Dermis microvascular lymphatic vessel endothelial cell (primary cell): ENCODE results near the gene PARP16. TPM values are rescaled to one million over a fixed set of nuclear protein-coding genes. Genes with fewer than 3 reads are reported as not detected.

ENCODE experiments used
- DNase-seq, 2 donors: peaks; one replicate each; pipeline versions ENCODE4 v3.0.0 to v3.0.0-alpha.2; 2010; ENCODE audit warnings: low read depth in 2 of 2
- total RNA-seq: library from RNA; depleted of rRNA; stranded (reverse); fragments of >200 nt; gene quantifications from 2 replicates; pipeline ENCODE4 v1.2.1, GENCODE V29; 2014

Gene PARP16, protein sequence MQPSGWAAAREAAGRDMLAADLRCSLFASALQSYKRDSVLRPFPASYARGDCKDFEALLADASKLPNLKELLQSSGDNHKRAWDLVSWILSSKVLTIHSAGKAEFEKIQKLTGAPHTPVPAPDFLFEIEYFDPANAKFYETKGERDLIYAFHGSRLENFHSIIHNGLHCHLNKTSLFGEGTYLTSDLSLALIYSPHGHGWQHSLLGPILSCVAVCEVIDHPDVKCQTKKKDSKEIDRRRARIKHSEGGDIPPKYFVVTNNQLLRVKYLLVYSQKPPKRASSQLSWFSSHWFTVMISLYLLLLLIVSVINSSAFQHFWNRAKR
- total RNA-seq: 1.8 and 3.0 TPM in 2 replicates

DNA sequence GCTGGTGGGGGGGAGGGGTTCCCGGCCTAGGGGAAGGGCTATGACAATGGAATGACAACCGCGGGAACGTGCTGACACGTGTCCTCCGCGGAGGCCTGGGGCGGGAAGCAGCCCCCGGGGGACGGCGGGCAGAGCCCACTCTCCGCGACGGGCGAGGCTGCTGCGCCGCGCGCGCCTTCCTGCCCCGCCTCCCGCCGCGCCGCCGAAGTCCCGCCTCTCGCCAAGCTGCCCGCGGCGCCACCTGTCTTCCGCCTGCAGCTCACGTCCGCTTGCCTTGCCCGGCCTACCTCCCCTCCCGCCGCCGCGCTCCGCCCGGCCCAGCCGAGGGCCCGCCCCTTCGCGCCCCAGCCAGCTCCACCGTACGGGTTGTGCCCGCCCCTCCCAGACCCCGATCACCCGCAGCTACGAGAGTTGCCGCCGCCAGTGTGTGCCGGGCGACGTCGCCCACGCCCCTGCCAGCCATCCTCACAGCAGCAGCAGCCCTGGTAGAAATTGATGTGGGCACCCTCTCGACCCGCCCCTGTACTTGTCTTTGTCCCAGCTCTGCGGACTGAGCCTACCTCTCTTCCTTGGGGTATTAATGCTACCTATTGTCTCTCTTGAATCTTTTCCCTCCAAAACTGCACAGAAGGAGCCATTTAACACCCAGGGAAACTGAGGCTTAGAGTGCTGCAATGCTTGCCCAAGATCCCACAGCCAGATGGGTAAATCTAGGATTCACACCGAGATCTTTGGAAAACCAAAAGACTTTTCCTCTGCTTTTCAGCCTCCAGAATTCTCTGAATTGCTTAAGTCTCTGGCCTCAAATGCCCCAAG is at the start of gene PARP16:
Gene PARP16 (minus strand): TSS at position 180 of the 816 bp plus-strand sequence. CDS start 457 bp downstream, outside the sequence.
- peak; percentile 70 to 91 for DNase-seq

DNA sequence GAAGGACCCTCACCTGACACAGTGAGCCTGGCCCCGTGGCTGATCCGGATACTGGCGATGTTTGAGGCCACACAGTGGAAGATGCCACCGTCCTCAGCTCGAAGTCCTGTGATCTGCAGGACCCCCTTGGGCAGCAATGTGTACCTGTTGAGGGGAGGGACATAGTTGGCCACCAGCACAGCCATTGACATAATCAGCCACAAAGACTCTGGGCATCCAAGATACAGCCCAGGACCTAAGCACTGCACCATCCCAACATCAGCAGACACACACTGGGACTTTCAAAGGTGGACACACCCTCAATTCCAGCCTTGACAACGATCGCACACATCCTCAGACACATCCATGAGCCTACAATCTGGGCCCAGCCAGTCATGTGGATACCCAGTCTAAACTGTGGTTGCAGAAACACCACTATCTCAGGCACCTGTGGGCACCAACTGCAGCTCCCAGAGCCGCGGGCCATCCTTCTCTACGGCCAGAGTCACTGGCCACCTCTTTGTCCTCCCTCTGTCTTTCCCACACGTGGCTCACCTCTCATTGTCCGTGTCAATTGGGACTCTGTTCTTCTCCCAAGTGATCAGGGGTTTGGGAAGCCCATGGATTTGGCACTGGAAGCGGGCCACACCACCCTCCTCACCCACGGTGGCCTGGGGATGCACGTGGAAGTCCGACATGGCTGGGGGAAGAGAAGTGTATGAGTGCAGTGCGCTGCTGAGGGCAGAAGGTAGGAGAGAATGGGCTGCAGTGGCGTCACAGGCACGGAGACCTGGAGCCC is 48.8 kb upstream of the PARP16 start:
- no peak for DNase-seq

DNA sequence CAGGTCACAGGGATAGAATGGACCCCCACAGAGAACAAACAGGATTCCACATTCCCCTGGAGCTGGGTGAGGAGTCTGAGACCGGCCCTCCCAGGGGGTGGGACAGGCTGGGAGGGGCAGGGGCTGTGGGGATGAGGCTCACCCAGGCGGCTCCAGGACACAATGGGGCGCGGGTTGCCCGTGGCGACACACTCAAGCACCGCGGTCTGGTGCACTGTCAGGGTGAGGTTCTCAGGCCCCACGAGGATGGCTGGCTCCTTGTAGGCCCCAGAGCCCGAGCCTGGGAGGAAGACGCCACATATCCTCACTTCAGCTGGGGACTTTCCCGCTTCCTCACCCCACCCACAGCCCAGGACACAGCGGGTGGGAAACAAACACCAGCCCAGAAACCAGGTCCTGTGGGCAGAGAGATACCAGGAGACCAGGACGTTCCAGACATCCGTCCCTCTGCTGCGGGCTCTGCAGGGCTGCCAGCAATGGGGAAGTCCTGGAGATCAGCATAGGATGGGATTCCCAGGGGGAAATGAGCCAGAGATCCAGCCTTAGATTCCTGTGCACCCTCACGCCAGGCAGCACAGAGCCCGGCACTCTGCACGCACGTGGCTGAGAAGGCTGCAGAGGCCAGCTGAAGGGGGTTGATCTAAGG is 48.0 kb upstream of the PARP16 start:
- DNase-seq: no peak

DNA sequence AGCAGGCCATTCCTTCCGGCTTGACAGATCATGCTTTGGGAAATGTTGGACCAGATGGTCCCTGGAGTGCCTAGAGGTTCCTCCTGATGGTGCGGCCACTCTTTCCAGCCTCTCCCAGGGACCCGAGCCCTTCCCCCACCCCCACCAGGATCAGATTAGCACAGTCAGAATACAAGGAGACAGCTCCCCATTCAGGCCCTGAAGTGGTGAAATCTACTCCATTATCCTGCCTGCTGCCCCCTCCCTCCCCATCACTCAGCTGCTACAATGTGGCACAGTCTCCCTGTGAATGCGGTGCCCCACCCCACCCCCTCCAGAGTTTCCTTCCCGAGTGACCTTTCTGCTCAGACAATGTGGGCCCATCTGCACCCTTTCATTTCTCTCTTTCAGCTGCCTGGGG is 47.2 kb upstream of the PARP16 start:
- DNase-seq: no peak

DNA sequence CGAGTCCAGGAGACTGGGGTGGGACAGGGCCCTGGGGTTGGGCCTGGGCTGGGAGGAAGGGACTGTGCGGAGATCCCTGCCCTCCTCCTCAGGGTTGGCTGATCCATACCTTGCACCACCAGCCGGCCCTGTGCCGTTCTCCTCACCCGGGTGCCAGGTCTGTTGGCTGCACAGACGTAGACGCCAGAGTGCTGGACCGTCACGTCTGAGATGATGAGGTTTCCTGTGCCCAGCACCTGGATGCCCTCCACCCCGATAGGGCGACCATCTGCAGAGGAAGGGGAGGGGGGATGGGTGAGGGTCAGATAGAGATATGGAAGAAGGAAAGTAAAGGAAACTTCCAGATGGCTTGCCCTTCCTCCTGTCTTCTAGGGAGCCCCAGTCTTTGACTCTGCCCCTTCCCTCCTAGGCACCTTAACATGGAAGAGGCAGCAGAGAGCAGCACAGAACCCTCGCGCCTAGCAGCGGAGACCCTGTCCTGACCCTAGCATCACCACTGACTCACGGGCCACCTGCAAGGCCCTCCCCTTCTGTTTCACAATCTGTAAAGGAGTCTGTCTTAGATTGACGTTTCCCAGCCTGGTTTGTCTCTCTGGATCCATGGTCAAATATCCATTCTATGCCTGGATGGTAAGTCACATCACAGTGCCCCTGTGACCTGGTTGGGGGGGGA is 46.6 kb upstream of the PARP16 start:
- DNase-seq: no peak

DNA sequence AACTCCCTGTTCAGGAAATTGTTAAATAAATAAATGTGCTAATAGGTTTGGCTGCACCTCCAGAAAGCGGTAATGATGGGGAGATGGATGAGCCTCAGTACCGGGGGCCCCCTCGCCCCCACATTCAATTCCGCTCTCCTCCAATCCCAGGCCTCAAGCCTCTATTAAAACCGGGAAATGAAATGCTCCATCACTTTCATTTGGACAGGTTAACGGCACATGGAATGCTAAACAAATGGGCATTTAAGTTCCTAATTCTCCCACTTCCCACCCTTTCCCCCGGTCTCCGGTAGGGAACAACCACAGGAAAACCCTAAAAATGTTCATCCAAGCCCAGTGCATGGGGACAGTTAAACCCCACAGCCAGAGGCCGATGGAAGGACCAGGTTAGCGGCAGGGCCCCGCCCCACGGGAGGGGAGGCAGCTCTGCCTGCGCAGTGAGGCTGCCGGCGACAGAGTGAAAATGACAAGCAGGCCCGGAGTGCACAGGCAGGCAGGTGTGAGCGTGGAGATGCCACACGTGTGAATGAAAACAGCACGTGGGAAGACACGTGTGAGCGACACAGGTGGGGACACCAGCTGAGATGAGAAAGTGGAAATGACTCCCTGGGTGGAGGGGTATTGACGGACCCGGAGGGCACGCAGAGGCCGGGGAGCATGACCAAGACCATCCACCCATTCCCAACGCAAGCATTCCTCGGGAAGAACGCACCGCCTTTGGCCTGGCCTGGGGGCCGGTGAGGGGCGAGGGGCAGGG is 45.9 kb upstream of the PARP16 start:
- no peak for DNase-seq

DNA sequence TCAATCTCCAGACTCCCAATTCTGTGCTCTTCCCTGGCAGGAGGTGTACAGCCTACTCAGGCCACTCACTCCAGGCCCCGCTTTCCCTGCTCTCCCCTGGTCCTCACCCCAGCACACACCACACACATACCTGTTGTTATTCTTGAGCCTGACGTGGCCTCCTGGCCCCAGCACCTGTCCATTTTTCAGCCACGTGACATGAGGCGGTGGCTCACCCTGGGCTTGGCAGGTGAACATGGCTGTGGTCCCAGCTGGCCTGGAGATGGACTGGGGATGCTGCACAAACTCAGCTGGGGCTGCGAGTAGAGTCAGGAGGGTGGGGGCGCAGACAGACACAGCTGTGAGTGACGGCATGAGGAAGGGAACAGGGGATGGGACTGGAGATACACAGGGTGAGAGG is 45.1 kb upstream of the PARP16 start:
- no peak for DNase-seq

DNA sequence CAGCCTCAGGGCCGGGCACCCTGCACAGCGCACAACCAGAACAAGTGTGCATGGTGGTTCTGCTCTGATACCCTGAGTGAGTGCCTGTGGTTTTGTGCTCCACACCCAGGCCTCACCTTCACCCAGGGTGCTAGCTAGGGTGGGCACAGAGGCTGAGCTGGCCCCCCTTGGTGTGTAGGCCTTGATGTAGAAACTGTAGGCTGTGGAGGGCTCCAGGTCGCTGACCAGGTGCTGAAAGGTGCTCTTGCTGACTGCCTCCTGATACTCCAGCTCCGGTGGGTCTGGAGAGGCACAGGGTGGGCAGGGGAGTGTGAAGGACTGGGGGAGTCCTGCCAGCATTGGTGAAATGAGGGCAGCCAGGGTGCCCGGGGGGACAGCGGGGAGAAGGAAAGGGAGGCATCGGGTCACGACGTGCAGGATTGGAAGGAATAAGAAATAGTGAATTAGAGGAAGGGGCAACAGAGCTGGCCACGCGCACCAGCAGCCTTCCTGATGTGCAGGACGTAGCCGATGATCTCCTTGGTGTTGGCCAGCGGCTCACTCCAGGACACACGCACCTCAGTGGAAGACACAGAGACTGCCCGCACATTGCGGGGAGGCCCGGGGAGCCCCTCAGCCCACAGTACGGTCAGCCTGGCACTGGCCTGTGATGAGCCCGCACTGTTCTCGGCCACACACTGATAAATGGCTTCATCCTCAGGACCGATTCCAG is 44.4 kb upstream of the PARP16 start:
- no peak for DNase-seq

DNA sequence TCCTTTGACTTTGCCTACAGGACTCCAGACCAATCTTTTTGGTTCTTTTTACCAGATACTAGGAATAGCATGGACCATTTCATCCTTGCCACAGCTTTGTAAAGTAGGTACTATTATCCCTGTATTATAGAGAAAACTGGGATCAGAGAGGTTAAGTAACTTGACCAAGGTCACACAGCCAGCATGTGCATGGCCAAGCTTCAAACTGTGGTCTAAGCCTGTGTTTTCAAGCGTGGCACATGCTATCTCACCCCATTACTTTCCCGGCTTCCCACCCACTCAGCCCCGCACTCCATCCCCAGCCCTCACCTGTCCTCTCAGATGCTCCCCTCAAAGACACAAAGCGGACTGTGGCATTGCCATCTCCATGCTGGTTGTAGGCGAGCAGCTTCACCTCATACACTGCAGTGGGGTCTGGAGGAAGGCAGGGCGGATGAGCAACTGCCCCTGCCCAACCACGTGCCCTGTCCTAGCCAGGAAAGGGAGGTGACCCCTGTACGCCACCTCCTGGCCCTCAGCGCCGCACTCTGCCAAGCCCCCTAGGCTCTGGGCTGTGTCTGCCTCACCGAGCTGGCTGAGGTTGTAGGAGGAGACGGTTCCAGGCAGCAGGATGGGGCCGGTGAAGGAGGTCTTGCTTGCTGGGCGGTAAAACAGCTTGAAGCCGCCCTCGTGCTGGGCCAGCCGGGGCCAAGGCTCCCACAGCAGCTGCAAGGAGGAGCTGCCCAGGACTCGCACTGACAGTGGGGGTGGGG is 43.5 kb upstream of the PARP16 start:
- DNase-seq: no peak

DNA sequence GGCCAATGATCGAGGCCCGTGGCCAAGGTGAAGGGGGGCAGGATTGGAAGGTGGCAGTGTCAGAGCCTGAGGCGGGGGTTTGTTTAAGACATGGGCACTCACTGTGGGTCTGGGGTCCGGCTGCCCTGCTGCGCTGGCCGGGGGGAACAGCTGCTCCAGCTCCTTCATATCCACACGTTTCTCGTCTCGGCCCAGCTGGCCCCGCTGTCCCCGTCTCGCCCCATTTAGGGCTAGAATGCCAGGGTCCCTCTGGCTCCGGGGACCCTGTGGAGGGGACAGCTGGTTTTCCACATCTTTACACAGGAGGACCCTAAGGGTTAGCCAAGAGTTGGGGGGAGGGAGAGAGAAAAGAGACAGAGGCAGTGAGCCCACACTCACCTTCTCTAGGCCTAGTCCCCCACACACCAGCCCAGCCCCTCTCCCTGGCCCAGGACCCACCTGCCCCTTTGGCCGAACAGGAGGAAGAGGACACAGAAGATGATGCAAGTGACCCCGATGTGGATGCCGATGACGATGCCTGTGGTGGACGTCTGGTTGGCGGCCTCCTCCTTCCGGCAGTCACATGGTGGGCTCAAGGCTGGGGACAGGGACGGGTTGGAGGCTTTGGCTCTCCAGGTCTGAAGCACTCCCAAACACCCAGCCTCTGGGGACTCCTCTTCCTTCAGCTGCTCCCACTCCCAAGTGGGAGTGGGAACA is 42.8 kb upstream of the PARP16 start:
- DNase-seq: no peak

DNA sequence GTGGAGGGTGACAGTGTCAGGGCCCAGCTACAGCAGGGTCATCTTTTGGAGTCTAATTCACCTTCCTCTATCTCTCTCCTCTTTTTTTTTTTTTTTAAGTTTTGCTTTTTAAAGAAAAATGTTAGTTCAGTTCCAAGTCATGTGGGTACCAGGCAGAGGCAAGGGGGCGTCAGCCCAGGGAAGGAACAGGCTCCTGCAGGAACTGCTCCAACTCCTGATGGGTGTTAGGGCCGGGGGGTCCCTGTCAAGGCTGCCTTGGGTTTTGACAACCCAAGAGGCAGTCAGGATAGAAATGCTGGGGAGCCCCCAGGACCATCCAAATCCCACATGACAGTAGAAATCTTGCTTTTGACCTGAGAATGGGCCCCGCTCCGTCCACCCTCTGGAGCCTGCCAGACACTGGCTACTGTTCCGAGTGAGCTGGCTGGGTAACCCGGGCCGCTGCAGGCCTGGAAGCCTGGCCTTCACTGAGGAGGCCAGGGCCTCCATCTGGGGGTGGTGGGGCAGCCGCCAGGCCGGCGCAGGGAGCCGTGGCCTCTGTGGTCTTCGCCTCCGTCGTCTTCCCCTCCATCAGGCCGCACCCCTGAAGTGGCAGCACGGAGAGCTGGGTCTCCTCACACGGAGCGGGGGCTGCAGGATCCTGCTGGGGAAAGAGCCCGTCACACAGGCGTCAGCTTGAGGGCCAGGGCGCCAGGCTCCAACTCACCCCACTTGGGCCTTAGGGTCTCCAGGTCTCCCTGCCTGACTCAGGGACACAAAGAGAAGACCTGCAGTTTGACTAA is 42.0 kb upstream of the PARP16 start:
- DNase-seq: no peak

DNA sequence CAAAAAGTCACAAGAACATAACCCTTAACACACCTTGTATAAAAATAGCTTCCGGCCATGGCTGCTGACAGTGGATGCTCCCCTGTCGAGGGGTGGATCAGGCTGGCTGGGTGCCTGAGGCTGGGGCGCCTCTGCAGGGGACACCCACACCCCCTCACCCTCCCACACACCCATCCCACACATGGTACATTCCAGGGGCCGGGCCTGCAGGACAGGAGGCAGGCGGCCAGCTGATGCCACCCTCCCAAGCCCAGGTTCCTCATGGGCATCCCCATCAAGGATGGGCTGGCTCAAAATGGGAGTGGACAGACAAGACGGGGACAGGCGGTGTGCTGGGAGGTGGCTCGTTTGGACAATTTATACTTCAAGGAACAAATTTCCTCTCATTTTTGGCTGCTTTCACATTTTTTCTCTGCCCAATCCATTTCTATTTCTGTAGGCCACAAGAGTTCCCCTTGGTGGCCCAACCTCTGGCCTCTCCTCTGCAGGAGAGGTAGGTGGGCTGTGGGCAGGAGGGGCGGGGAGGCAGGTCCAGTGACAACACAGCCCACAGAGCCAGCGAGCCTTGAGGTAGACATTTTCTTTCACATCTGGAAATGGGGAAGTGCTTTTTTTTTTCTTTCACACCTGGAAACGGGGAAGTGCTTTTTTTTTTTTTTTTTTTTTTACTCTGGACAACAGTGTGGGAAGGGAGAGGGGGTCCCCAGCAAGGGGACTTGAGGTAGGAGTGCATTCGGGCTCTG is 41.1 kb upstream of the PARP16 start:
- DNase-seq: no peak

DNA sequence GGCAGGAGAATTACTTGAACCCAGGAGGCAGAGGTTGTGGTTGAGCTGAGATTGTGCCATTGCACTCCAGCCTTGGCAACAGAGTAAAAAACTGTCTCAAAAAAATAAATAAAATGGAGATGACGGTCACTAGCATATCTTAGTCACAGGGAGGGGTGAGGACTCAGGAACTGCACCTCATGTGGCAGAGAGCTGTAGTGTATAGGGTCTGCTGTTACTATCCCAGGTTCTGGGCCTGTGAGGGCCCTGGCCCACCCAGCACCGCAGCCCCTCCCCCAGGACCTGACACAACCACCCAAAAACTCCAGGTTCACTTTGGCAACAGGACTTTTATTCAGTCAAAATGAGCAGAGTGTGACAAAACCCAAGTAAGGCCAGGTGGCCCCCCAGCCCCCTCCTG is 40.1 kb upstream of the PARP16 start:
- DNase-seq: no peak

DNA sequence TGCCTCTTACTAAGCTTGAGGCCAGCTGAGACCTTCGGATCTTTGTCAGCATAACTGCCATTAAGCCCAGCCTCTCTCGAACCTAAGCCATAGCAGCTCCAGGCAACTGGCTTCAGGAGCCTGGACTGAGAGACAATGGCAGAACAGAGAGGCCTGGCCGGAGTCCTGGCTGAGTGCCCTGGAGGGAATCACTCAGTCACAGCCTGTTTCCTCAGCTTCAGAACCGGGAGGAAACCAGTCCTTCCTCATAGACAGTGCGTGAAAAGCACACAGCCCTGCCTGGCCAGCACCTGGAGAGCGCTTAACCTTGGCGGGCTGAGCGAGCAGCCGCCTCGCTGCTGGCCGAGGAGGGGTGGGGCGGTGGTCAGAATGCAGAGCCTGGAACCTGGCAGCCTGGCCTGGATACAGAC is 39.4 kb upstream of the PARP16 start:
- DNase-seq: peak; percentile 68 to 94

DNA sequence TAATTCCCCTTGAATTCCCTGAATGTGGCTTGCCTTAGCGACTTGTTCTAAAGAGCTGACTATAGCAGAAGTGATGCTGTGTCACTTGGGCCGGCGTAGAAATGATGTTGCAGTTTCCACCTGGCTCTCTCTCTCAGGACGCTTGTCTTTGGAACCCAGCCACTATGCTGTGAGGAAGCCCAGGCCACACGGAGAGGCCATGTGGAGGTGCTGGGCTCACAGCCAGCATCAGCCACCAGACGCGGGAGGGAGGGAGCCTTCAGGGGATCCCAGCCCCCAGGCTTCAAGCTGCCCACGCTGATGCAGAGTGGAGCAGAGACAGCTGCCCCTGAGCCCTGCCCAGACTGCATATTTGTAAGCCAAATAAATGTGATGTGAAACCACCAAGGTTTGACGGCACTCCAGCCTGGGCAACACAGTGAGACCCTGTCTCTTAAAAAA is 36.4 kb upstream of the PARP16 start:
- DNase-seq: peak; percentile 30 to 77

DNA sequence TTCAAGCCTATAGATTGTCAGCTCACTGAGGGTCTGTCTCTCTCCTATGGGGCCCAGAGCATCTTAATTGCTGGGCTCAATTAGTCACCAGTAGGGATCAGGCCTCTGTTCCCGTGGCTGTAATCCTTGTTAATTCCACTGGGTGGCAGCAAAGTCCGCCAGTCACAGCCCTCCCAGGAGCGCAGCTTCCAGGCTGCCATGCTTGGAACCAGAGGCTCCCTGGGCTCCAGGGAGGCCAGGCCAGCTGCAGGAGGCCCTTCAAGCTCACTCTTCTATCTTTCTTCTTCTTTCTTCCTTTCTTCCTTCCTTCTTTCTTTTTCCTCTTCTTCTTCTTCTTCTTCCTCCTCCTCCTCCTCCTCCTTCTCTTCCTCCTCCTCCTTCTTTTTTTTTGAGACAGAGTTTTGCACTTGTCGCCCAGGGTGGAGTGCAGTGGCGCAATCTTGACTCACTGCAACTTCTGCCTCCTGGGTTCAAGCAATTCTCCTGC is 32.2 kb upstream of the PARP16 start:
- peak; percentile 62 to 73 for DNase-seq
